ENCODE results near the gene PDPN.

- no peak for TF ChIP-seq CTCF (IDR thresholded peaks at IDR 0.05)
- TF ChIP-seq EZH2 (IDR thresholded peaks at IDR 0.05): no peak
These were observed 45.1 kb downstream of the PDPN start for GRCh38 chr1:13628711-13629110.
